BLaER1 treated with 17β-estradiol and CSF1 and Interleukin-3, amounts not matched to agents 10 nM and 100 nM (cell line): ENCODE data around the gene MIXL1.
"Not testable (repeated sequence)": the region's sequence is repeated elsewhere in the genome, so short reads cannot be mapped to it uniquely, and the experiment has no call there.

Experiments
- H3K27ac ChIP-seq, 11 experiments: shearing (Covaris generic); formaldehyde crosslinking; 2 replicates each; pipeline ENCODE4 v1.8.1; 2022
- H3K27me3 ChIP-seq, 11 experiments: shearing (Covaris generic); formaldehyde crosslinking; 2 replicates each; pipeline ENCODE4 v1.8.1; 2022
- H3K36me3 ChIP-seq, 11 experiments: shearing (Covaris generic); formaldehyde crosslinking; 2 replicates each; pipeline ENCODE4 v1.8.1; 2022
- H3K4me1 ChIP-seq, 10 experiments: shearing (Covaris generic); formaldehyde crosslinking; 2 replicates each; pipeline ENCODE4 v1.8.1; 2022
- H3K4me2 ChIP-seq, 11 experiments: shearing (Covaris generic); formaldehyde crosslinking; 2 replicates each; pipeline ENCODE4 v1.8.1; 2022
- H3K4me3 ChIP-seq, 10 experiments: shearing (Covaris generic); formaldehyde crosslinking; 2 replicates each; pipeline ENCODE4 v1.8.1; 2022
- H3K9ac ChIP-seq, 11 experiments: shearing (Covaris generic); formaldehyde crosslinking; 2 replicates each; pipeline ENCODE4 v1.8.1; 2022
- H3K9me3 ChIP-seq, 11 experiments: shearing (Covaris generic); formaldehyde crosslinking; replicated peaks in 1 of 11; 2 replicates each; pipeline ENCODE4 v1.8.1; 2022
- H4K20me1 ChIP-seq, 11 experiments: shearing (Covaris generic); formaldehyde crosslinking; 2 replicates each; pipeline ENCODE4 v1.8.1; 2022
- Cebpa-rat ChIP-seq, 11 experiments: shearing (Covaris generic); IDR thresholded peaks; 2 replicates each; pipeline ENCODE4 v1.8.1; 2022

MIXL1 gene

GRCh38 chr1:226250511-226250910 lies 27.0 kb downstream of the MIXL1 start:
- no peaks in the 10 kb centered on the region for H4K20me1 ChIP-seq
- H3K9me3 ChIP-seq, result no peaks in the 10 kb centered on the region
- H3K27me3 ChIP-seq, result no peaks in the 10 kb centered on the region
- no peak overlapping the region for H3K4me3 ChIP-seq
- H3K4me1 ChIP-seq, result peaks cover 0 to 5% (median 0%) of the 10 kb centered on the region in 10 experiments; a peak in 1 of 20 replicates
- peaks cover 6 to 90% (median 71%) of the 10 kb centered on the region in 11 experiments for H3K36me3 ChIP-seq
- no peak overlapping the region for H3K9ac ChIP-seq
- no peak for TF ChIP-seq Cebpa-rat (IDR thresholded peaks at IDR 0.05)
- no peak overlapping the region for H3K27ac ChIP-seq
- no peak overlapping the region for H3K4me2 ChIP-seq

- H3K27ac ChIP-seq, H3K4me3 ChIP-seq, H4K20me1 ChIP-seq, H3K4me1 ChIP-seq, H3K27me3 ChIP-seq, H3K9ac ChIP-seq, H3K9me3 ChIP-seq, H3K4me2 ChIP-seq: not testable (repeated sequence)
- peaks cover 6 to 83% (median 65%) of the 10 kb centered on the region in 11 experiments for H3K36me3 ChIP-seq
Measured at GRCh38 chr1:226252841-226253240, 29.4 kb downstream of the MIXL1 start.

DNA sequence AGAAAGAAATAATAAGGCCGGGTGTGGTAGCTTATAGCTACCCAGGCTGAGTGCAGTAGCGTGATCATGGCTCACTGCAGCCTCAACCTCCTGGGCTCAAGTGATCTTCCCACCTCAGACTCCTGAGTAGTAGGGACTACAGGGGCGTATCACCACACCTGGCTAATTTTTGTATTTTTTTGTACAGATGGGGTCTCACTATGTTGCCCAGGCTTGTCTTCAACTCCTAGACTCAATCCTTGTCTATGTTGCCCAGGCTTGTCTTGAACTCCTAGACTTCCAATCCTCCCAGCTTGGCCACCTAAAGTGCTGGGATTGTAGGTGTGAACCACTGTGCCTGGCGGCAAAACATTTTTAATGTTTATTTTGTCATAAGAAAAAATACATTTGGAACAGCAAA lies 30.5 kb downstream of the MIXL1 start:
- H3K4me2 ChIP-seq, result no peak overlapping the region
- no peak for TF ChIP-seq Cebpa-rat (IDR thresholded peaks at IDR 0.05)
- H4K20me1 ChIP-seq, result no peaks in the 10 kb centered on the region
- H3K27ac ChIP-seq, result no peak overlapping the region
- no peak overlapping the region for H3K9ac ChIP-seq
- H3K9me3 ChIP-seq, result peaks cover 0 to 1% (median under 1%) of the 10 kb centered on the region in 11 experiments; a peak in 5 of 22 replicates
- H3K4me3 ChIP-seq, result no peak overlapping the region
- no peaks in the 10 kb centered on the region for H3K27me3 ChIP-seq
- no peaks in the 10 kb centered on the region for H3K4me1 ChIP-seq
- H3K36me3 ChIP-seq, result peaks cover 10 to 85% (median 70%) of the 10 kb centered on the region in 11 experiments

DNA sequence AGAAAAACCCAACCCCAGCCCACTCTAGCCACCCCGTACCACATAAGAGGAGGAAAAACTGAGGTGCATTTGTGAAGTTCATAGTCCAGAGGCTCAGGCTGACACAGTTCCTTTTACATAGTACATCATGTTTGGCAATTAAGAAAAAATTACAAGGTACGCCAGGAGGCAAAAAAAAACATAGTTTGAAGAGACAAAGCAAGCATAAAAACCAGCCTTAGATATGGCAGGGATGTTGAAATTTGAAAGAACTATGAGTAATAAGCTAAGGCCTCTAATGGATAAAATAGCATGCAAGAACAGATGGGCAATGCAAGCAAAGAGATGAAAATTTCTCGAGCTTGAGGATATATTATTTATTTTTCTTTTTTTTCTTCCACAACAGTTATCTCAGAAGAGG lies 31.9 kb downstream of the MIXL1 start:
- no peak overlapping the region for H3K4me2 ChIP-seq
- H3K36me3 ChIP-seq, result peaks cover 15 to 85% (median 65%) of the 10 kb centered on the region in 11 experiments
- no peak overlapping the region for H3K9ac ChIP-seq
- peaks cover 6 to 16% (median 15%) of the 10 kb centered on the region in 11 experiments for H3K9me3 ChIP-seq
- no peak for TF ChIP-seq Cebpa-rat (IDR thresholded peaks at IDR 0.05)
- no peaks in the 10 kb centered on the region for H3K27me3 ChIP-seq
- no peaks in the 10 kb centered on the region for H4K20me1 ChIP-seq
- no peak overlapping the region for H3K4me3 ChIP-seq
- no peak overlapping the region for H3K27ac ChIP-seq
- H3K4me1 ChIP-seq, result no peaks in the 10 kb centered on the region

DNA sequence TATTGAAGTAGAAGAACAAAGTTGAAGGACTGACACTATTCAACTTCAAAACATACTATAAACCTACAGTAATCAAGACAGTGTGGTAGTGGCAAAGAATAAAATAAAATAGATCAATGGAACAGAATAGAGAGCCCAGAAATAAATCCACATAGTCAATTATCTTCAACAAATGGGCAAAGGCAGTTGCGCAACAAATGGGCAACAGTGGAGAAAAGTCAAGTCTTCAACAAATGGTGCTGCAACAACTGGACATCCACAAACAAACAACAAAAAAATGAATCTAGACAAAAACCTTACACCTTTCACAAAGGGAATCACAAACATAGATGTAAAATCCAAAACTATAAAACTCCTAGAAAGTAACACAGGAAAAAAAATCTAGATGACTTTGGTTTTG lies 38.4 kb downstream of the MIXL1 start:
- Histone ChIP-seq H3K4me1 (no peaks in the 10 kb centered on the region), H4K20me1 (no peaks in the 10 kb centered on the region), H3K4me2 (no peak overlapping the region), H3K9ac (no peak overlapping the region), H3K36me3 (peaks cover 58 to 99% (median 91%) of the 10 kb centered on the region in 11 experiments), H3K4me3 (no peak overlapping the region), H3K27me3 (no peaks in the 10 kb centered on the region), H3K27ac (no peak overlapping the region), H3K9me3 (peaks cover 24 to 42% (median 36%) of the 10 kb centered on the region in 11 experiments)
- peak in 5 of 11 experiments; percentile 24 to 73 (median 58); a peak in 6 of 22 replicates for TF ChIP-seq Cebpa-rat (IDR thresholded peaks at IDR 0.05)

GRCh38 chr1:226268421-226269124 lies 45.1 kb downstream of the MIXL1 start:
- H3K9me3 ChIP-seq, result no peaks in the 10 kb centered on the region
- no peak overlapping the region for H3K9ac ChIP-seq
- H4K20me1 ChIP-seq, result no peaks in the 10 kb centered on the region
- no peak overlapping the region for H3K27ac ChIP-seq
- no peak overlapping the region for H3K4me2 ChIP-seq
- TF ChIP-seq Cebpa-rat (IDR thresholded peaks at IDR 0.05), result no peak
- H3K4me1 ChIP-seq, result no peaks in the 10 kb centered on the region
- no peaks in the 10 kb centered on the region for H3K27me3 ChIP-seq
- H3K4me3 ChIP-seq, result no peak overlapping the region
- peaks cover 25 to 94% (median 77%) of the 10 kb centered on the region in 11 experiments for H3K36me3 ChIP-seq

DNA sequence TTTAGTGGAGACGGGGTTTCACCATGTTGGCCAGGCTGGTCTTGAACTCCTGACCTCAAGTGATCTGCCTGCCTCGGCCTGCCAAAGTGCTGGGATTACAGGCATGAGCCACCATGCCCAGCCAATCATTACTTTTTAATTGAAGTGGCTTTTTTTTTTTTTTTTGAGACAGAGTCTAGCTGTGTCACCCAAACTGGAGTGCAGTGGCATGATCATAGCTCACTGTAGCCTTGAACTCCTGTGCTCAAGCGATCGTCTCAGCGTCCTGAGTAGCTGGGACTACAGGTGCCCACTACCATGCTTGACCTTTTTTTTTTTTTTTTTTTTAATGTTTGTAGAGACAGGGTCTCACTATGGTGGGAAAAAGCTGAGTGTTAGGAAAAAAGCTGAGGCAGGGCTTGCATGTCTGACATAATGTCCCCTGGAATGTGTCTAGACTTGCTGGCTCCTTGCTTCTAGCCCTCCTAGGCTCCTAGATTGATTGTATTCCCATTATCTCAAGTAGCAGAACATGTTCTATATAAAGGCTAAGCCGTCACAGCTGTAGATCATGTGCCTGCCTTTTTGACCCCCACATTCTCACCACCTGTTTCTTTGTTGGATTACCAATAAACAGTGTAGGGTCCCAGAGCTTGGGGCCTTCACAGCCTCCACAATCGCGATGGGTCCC lies 48.9 kb downstream of the MIXL1 start:
- H3K4me3 ChIP-seq, H3K27ac ChIP-seq, H3K9me3 ChIP-seq, H3K4me2 ChIP-seq, H3K27me3 ChIP-seq, H3K4me1 ChIP-seq, H3K9ac ChIP-seq, H4K20me1 ChIP-seq: not testable (repeated sequence)
- H3K36me3 ChIP-seq, result peaks cover 13 to 94% (median 80%) of the 10 kb centered on the region in 11 experiments; a peak in 20 of 22 replicates

- Histone ChIP-seq H3K27ac (no peak overlapping the region), H3K9me3 (no peaks in the 10 kb centered on the region), H3K36me3 (peaks cover 10 to 94% (median 74%) of the 10 kb centered on the region in 11 experiments; a peak in 20 of 22 replicates), H4K20me1 (no peaks in the 10 kb centered on the region), H3K4me1 (no peaks in the 10 kb centered on the region), H3K4me2 (no peak overlapping the region), H3K4me3 (no peak overlapping the region), H3K9ac (no peak overlapping the region), H3K27me3 (no peaks in the 10 kb centered on the region)
- no peak for TF ChIP-seq Cebpa-rat (IDR thresholded peaks at IDR 0.05)
Measured at GRCh38 chr1:226274138-226274537, 50.7 kb downstream of the MIXL1 start.

DNA sequence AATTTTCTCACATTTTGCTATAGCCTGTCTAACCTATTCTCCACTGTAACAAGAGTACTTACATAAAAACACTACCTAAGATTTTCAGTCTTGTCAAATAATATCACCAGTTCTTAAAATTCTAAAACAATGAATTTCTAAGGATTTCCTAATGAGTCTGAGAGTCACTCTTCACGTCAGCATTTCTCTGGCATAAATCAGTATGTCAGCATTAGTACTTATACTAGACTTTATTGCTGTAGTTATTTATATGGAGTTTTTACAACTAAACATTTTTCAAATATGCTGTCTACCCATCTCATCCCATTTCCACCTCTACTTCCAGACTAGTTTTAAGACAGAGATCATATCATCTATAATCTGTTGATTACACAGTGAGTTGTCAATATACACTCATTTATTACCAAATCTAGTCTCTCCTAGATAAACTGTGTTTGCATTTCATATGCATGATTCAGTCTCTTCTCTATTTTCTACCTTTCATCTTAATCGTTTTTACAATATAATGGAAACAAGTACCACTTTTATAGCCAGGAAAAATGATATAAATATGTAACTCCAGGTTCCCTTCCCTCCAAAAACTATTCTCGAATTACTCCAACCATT lies 52.7 kb downstream of the MIXL1 start:
- H3K27ac ChIP-seq, result no peak overlapping the region
- no peaks in the 10 kb centered on the region for H3K27me3 ChIP-seq
- H3K9ac ChIP-seq, result no peak overlapping the region
- no peak overlapping the region for H3K4me2 ChIP-seq
- H3K9me3 ChIP-seq, result no peaks in the 10 kb centered on the region
- H3K4me3 ChIP-seq, result no peak overlapping the region
- peaks cover 0 to 6% (median 0%) of the 10 kb centered on the region in 10 experiments; a peak in 3 of 20 replicates for H3K4me1 ChIP-seq
- peaks cover 6 to 88% (median 68%) of the 10 kb centered on the region in 11 experiments; a peak in 20 of 22 replicates for H3K36me3 ChIP-seq
- H4K20me1 ChIP-seq, result no peaks in the 10 kb centered on the region
- no peak for TF ChIP-seq Cebpa-rat (IDR thresholded peaks at IDR 0.05)
